ENCODE results near the gene CCDC177.

CCDC177 gene

GRCh38 chr14:69570836-69571330 is 3.8 kb downstream of the CCDC177 start:
- DNase-seq (ENCODE audit: insufficient read length, low spot score) (no peak), FAIRE-seq (no peak)

- DNase-seq (ENCODE audit: insufficient read length, low spot score) (no peak), FAIRE-seq (no peak)
Observed at GRCh38 chr14:69569859-69570258, 4.8 kb downstream of the CCDC177 start.

GRCh38 chr14:69567563-69567962 is 7.1 kb downstream of the CCDC177 start:
- DNase-seq (ENCODE audit: insufficient read length, low spot score) (no peak), FAIRE-seq (no peak)

GRCh38 chr14:69561893-69562292 is 12.8 kb downstream of the CCDC177 start:
- no peak for DNase-seq (ENCODE audit: insufficient read length, low spot score)
- FAIRE-seq, result no peak

GRCh38 chr14:69560826-69561225 is 13.8 kb downstream of the CCDC177 start:
- no peak for FAIRE-seq
- DNase-seq (ENCODE audit: insufficient read length, low spot score), result no peak

- FAIRE-seq, result no peak
- no peak for DNase-seq (ENCODE audit: insufficient read length, low spot score)
Observed at GRCh38 chr14:69559581-69560011, 15.1 kb downstream of the CCDC177 start.

GRCh38 chr14:69558774-69559173 is 15.9 kb downstream of the CCDC177 start:
- FAIRE-seq (no peak), DNase-seq (ENCODE audit: insufficient read length, low spot score) (no peak)

GRCh38 chr14:69554500-69554899 is 20.2 kb downstream of the CCDC177 start:
- no peak for FAIRE-seq
- no peak for DNase-seq (ENCODE audit: insufficient read length, low spot score)

GRCh38 chr14:69553252-69553651 is 21.4 kb downstream of the CCDC177 start:
- no peak for FAIRE-seq
- DNase-seq (ENCODE audit: insufficient read length, low spot score), result no peak

- DNase-seq (ENCODE audit: insufficient read length, low spot score) (no peak), FAIRE-seq (no peak)
Observed at GRCh38 chr14:69551511-69551910, 23.2 kb downstream of the CCDC177 start.

GRCh38 chr14:69548566-69548965 is 26.1 kb downstream of the CCDC177 start:
- DNase-seq (ENCODE audit: insufficient read length, low spot score) (no peak), FAIRE-seq (no peak)

- FAIRE-seq, result no peak
- DNase-seq (ENCODE audit: insufficient read length, low spot score), result no peak
Observed at GRCh38 chr14:69547701-69548348, 26.8 kb downstream of the CCDC177 start.

- no peak for DNase-seq (ENCODE audit: insufficient read length, low spot score)
- no peak for FAIRE-seq
Observed at GRCh38 chr14:69543341-69544115, 31.1 kb downstream of the CCDC177 start.

GRCh38 chr14:69542311-69542710 is 32.4 kb downstream of the CCDC177 start:
- DNase-seq (ENCODE audit: insufficient read length, low spot score) (no peak), FAIRE-seq (no peak)

- no peak for DNase-seq (ENCODE audit: insufficient read length, low spot score)
- FAIRE-seq, result no peak
Observed at GRCh38 chr14:69540654-69541335, 33.9 kb downstream of the CCDC177 start.

GRCh38 chr14:69539631-69540410 is 34.9 kb downstream of the CCDC177 start:
- DNase-seq (ENCODE audit: insufficient read length, low spot score) (no peak), FAIRE-seq (no peak)

GRCh38 chr14:69538766-69539165 is 35.9 kb downstream of the CCDC177 start:
- FAIRE-seq (no peak), DNase-seq (ENCODE audit: insufficient read length, low spot score) (no peak)

- DNase-seq (ENCODE audit: insufficient read length, low spot score) (no peak), FAIRE-seq (no peak)
Observed at GRCh38 chr14:69537900-69538299, 36.8 kb downstream of the CCDC177 start.

- DNase-seq (ENCODE audit: insufficient read length, low spot score) (no peak), FAIRE-seq (no peak)
Observed at GRCh38 chr14:69536971-69537370, 37.7 kb downstream of the CCDC177 start.

GRCh38 chr14:69535230-69535848 is 39.3 kb downstream of the CCDC177 start:
- no peak for DNase-seq (ENCODE audit: insufficient read length, low spot score)
- no peak for FAIRE-seq
